ENCODE results near the gene RPS6KA5.

DNA sequence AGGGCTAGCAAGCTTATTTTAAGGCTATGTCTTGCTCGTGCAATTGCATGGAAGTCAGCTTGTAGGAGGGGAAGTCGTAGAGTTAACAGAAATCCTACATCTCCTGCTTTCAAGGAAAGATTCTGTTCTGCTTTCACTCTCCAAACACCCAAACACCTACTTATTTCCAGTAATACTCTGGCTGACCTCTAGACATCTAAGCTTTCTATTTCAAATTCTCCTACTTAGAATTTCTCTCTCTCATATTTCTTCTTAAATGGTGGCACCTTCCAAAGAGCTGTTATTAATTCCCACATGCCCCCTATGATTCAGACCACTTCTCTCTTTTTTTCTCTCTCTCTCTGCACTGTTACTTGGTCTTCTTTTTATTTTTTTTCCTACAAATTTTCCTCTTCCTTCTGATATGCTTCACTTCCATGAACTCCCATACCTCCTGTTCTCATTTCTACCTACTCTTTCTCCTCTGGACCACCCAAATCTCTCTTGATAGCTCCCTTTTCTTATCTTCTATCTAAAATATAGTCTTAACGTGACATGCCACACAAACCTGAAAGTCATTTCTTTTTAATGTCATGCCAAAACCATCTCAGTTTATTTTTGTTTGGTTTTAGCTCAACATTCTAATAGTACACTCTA, 90.8 kb downstream of the RPS6KA5 start:
- no peak for TF ChIP-seq CTCF (IDR thresholded peaks at IDR 0.05; ENCODE audit: borderline replicate concordance, extremely low read depth, low read length, poor library complexity, severe bottlenecking)
- TF ChIP-seq EZH2 (IDR thresholded peaks at IDR 0.05; ENCODE audit: borderline replicate concordance, low read depth, low read length, severe bottlenecking) = no peak
